IPS-18a (cell line): ENCODE results near the gene THEM4.

Experiments
- H3K27ac ChIP-seq: one replicate; pipeline ENCODE4 v1.5.1; 2013; ENCODE audit warnings: low read length
- H3K27me3 ChIP-seq: one replicate; pipeline ENCODE4 v1.6.1; 2013; ENCODE audit warnings: mild to moderate bottlenecking, low read length; ENCODE audit not compliant: control insufficient read depth, insufficient read depth
- H3K36me3 ChIP-seq: one replicate; pipeline ENCODE4 v1.6.1; 2013; ENCODE audit warnings: low read depth, low read length; ENCODE audit not compliant: control insufficient read depth
- H3K4me1 ChIP-seq: one replicate; pipeline ENCODE4 v1.6.1; 2013; ENCODE audit warnings: low read depth, low read length; ENCODE audit not compliant: control insufficient read depth
- H3K4me3 ChIP-seq: one replicate; pipeline ENCODE4 v1.5.1; 2013; ENCODE audit warnings: low read length
- H3K9ac ChIP-seq: one replicate; pipeline ENCODE4 v1.6.1; 2013; ENCODE audit warnings: mild to moderate bottlenecking, low read length, moderate library complexity
- H3K9me3 ChIP-seq: one replicate; pipeline ENCODE4 v1.6.1; 2013; ENCODE audit warnings: low read depth, low read length; ENCODE audit not compliant: control insufficient read depth

The THEM4 gene

GRCh38 chr1:151853411-151853943 is 55.8 kb downstream of the THEM4 start, which contains the start of gene THEM5:
TSS of gene THEM5 (minus strand) at chr1:151853712. CDS start at chr1:151853565, 147 bp downstream.
- Histone ChIP-seq H3K4me1 (no peaks in the 10 kb centered on the region), H3K4me3 (no peak within 1 kb of the TSS), H3K36me3 (no peaks in the 10 kb centered on the region), H3K9me3 (no peaks in the 10 kb centered on the region), H3K9ac (no peak within 1 kb of the TSS), H3K27me3 (peaks cover 12% of the 10 kb centered on the region), H3K27ac (no peak within 1 kb of the TSS)

- Histone ChIP-seq H3K4me1 (no peaks in the 10 kb centered on the region), H3K27me3 (peaks cover 4% of the 10 kb centered on the region), H3K4me3 (no peak overlapping the region), H3K9ac (no peak overlapping the region), H3K9me3 (no peaks in the 10 kb centered on the region), H3K36me3 (no peaks in the 10 kb centered on the region), H3K27ac (no peak overlapping the region)
Observed at GRCh38 chr1:151852733-151853132, 56.6 kb downstream of the THEM4 start.

GRCh38 chr1:151851886-151852285 is 57.4 kb downstream of the THEM4 start:
- Histone ChIP-seq H3K4me3 (no peak overlapping the region), H3K27me3 (no peaks in the 10 kb centered on the region), H3K4me1 (peaks cover under 1% of the 10 kb centered on the region)

GRCh38 chr1:151849871-151850270 is 59.4 kb downstream of the THEM4 start:
- Histone ChIP-seq H3K9ac (no peak overlapping the region), H3K9me3 (no peaks in the 10 kb centered on the region), H3K27me3 (no peaks in the 10 kb centered on the region), H3K4me1 (peaks cover 10% of the 10 kb centered on the region), H3K36me3 (no peaks in the 10 kb centered on the region), H3K27ac (no peak overlapping the region), H3K4me3 (no peak overlapping the region)

More at GRCh38 chr1:151851886-151852285, 57.4 kb downstream of the THEM4 start:
- Histone ChIP-seq H3K9me3 (no peaks in the 10 kb centered on the region), H3K36me3 (no peaks in the 10 kb centered on the region), H3K27ac (no peak overlapping the region), H3K9ac (no peak overlapping the region)

GRCh38 chr1:151849126-151849525 is 60.2 kb downstream of the THEM4 start:
- peaks cover 10% of the 10 kb centered on the region for H3K4me1 ChIP-seq
- no peaks in the 10 kb centered on the region for H3K36me3 ChIP-seq
- no peaks in the 10 kb centered on the region for H3K27me3 ChIP-seq

GRCh38 chr1:151847867-151848596 is 61.3 kb downstream of the THEM4 start:
- Histone ChIP-seq H3K9ac (no peak overlapping the region), H3K4me3 (no peak overlapping the region), H3K27me3 (no peaks in the 10 kb centered on the region), H3K9me3 (no peaks in the 10 kb centered on the region), H3K27ac (no peak overlapping the region), H3K4me1 (peaks cover 10% of the 10 kb centered on the region), H3K36me3 (no peaks in the 10 kb centered on the region)

More at GRCh38 chr1:151849126-151849525, 60.2 kb downstream of the THEM4 start:
- H3K9ac ChIP-seq: no peak overlapping the region
- no peak overlapping the region for H3K27ac ChIP-seq
- H3K4me3 ChIP-seq: no peak overlapping the region
- H3K9me3 ChIP-seq: no peaks in the 10 kb centered on the region

- H3K27ac ChIP-seq: no peak overlapping the region
- H3K27me3 ChIP-seq: no peaks in the 10 kb centered on the region
- H3K9ac ChIP-seq: no peak overlapping the region
- H3K9me3 ChIP-seq: no peaks in the 10 kb centered on the region
- H3K4me1 ChIP-seq: peaks cover 10% of the 10 kb centered on the region
- H3K36me3 ChIP-seq: no peaks in the 10 kb centered on the region
- H3K4me3 ChIP-seq: peak overlapping the region; percentile 13
Observed at GRCh38 chr1:151846686-151847237, 62.5 kb downstream of the THEM4 start.

- no peak overlapping the region for H3K27ac ChIP-seq
- no peaks in the 10 kb centered on the region for H3K36me3 ChIP-seq
- no peaks in the 10 kb centered on the region for H3K9me3 ChIP-seq
- peaks cover 10% of the 10 kb centered on the region for H3K4me1 ChIP-seq
- H3K27me3 ChIP-seq: no peaks in the 10 kb centered on the region
- H3K9ac ChIP-seq: no peak overlapping the region
- H3K4me3 ChIP-seq: no peak overlapping the region
Observed at GRCh38 chr1:151846062-151846568, 63.2 kb downstream of the THEM4 start.

GRCh38 chr1:151843398-151843797 is 65.9 kb downstream of the THEM4 start:
- Histone ChIP-seq H3K27ac (no peak overlapping the region), H3K4me1 (peaks cover 17% of the 10 kb centered on the region), H3K4me3 (no peak overlapping the region), H3K9me3 (no peaks in the 10 kb centered on the region), H3K9ac (no peak overlapping the region), H3K36me3 (no peaks in the 10 kb centered on the region), H3K27me3 (peaks cover 15% of the 10 kb centered on the region)

GRCh38 chr1:151841141-151841540 is 68.2 kb downstream of the THEM4 start:
- H3K27ac ChIP-seq: no peak overlapping the region
- peaks cover 34% of the 10 kb centered on the region for H3K27me3 ChIP-seq
- H3K4me1 ChIP-seq: peaks cover 11% of the 10 kb centered on the region
- no peaks in the 10 kb centered on the region for H3K9me3 ChIP-seq
- H3K36me3 ChIP-seq: no peaks in the 10 kb centered on the region
- no peak overlapping the region for H3K9ac ChIP-seq
- H3K4me3 ChIP-seq: no peak overlapping the region

- H3K27me3 ChIP-seq: peaks cover 34% of the 10 kb centered on the region
- no peaks in the 10 kb centered on the region for H3K9me3 ChIP-seq
- peak overlapping the region; percentile 59 for H3K4me3 ChIP-seq
- H3K4me1 ChIP-seq: peaks cover 8% of the 10 kb centered on the region
- H3K9ac ChIP-seq: peak overlapping the region; percentile 86
- peak overlapping the region; percentile 56 for H3K27ac ChIP-seq
- H3K36me3 ChIP-seq: no peaks in the 10 kb centered on the region
Observed at GRCh38 chr1:151840421-151840820, 68.9 kb downstream of the THEM4 start.
